Activated CD4-positive, alpha-beta T cell treated with anti-CD3 and anti-CD28 coated beads for 36 hours (primary cell): ENCODE data around the gene PRRG4. TPM values are rescaled to one million over a fixed set of nuclear protein-coding genes. Genes with fewer than 3 reads are reported as not detected.
A peak's percentile ranks its signal among the peaks of the same experiment; 100 is the strongest.
"Not testable (repeated sequence)": the region's sequence is repeated elsewhere in the genome, so short reads cannot be mapped to it uniquely, and the experiment has no call there.

Experiments
- ATAC-seq: fragments of 200-7000 bp; cut with Tn5 transposase; one replicate; pipeline ENCODE4 v1.10.0; 2021; ENCODE audit warnings: mild to moderate bottlenecking, moderate library complexity
- CTCF ChIA-PET: fragments of 350-600 bp; sonication (Branson Sonifier 250); formaldehyde crosslinking; loops from one replicate; lab custom pipeline; 2021; ENCODE audit warnings: antibody characterized with exemption; lab: Charles Lee
- POLR2A ChIA-PET: fragments of 350-600 bp; sonication (Branson Sonifier 250); formaldehyde crosslinking; loops from one replicate; lab custom pipeline; 2021; ENCODE audit warnings: antibody characterized with exemption, inconsistent platforms; lab: Charles Lee
- DNase-seq: peaks from one replicate; pipeline ENCODE4 v3.0.0-alpha.2; 2020
- H3K27ac Mint-ChIP-seq: one replicate; pipeline ENCODE4 v1.8.0; 2021; ENCODE audit warnings: mixed read lengths
- H3K27me3 Mint-ChIP-seq: one replicate; pipeline ENCODE4 v1.8.0; 2021; ENCODE audit warnings: mixed read lengths
- H3K36me3 Mint-ChIP-seq: one replicate; pipeline ENCODE4 v1.8.0; 2021; ENCODE audit warnings: low read depth, mixed read lengths
- H3K4me1 Mint-ChIP-seq: one replicate; pipeline ENCODE4 v1.8.0; 2021; ENCODE audit warnings: mixed read lengths
- H3K4me3 Mint-ChIP-seq: one replicate; pipeline ENCODE4 v1.8.0; 2021; ENCODE audit warnings: mild to moderate bottlenecking, moderate library complexity, mixed read lengths
- H3K9me3 Mint-ChIP-seq: one replicate; pipeline ENCODE4 v1.8.0; 2021; ENCODE audit warnings: low read depth, mixed read lengths
- intact Hi-C, 2 experiments: fragments of 100-400 bp; cut with DNase I in 1 of 2; cut with micrococcal nuclease in 1 of 2; formaldehyde crosslinking; loops; one replicate each; pipeline versions ENCODE4 v1.14.2 to v1.15.1; 2022 to 2024; cut with DNase I, micrococcal nuclease
- total RNA-seq, 2 experiments: library from RNA; stranded (reverse); gene quantifications; one replicate each; pipeline ENCODE4 v1.2.3, GENCODE V29; 2021

Gene PRRG4
- under 1 TPM; 0.18 to 0.23 TPM for total RNA-seq

- peaks cover 4% of the 10 kb centered on the region for H3K4me1 Mint-ChIP-seq
- H3K9me3 Mint-ChIP-seq, result no peaks in the 10 kb centered on the region
- H3K27ac Mint-ChIP-seq, result peak within 1 kb of the TSS; percentile 67
- peaks cover 36% of the 10 kb centered on the region for H3K27me3 Mint-ChIP-seq
- intact Hi-C loops, result loop anchor here in 1 of 2 experiments (2.0 kb wide), 1 partner anchor 63 kb away; the partner anchor contains the start of gene QSER1
- no peaks in the 10 kb centered on the region for H3K36me3 Mint-ChIP-seq
- DNase-seq, result peak; percentile 75
- POLR2A ChIA-PET, result no interaction called here
- ATAC-seq, result peak; percentile 89
- peak within 1 kb of the TSS; percentile 76 for H3K4me3 Mint-ChIP-seq
- CTCF ChIA-PET, result interaction anchor here (1.0 kb wide), 1 partner anchor 9 kb away, joined by 3 read pairs; no protein-coding TSS in a partner anchor
These were observed at the start of gene PRRG4 for GRCh38 chr11:32829680-32830412. Gene PRRG4 (plus strand): TSS chr11:32829927. CDS start chr11:32830530, 603 bp downstream.

- H3K27me3 Mint-ChIP-seq, POLR2A ChIA-PET, intact Hi-C loops, DNase-seq, H3K36me3 Mint-ChIP-seq, H3K4me1 Mint-ChIP-seq, H3K27ac Mint-ChIP-seq, ATAC-seq, H3K4me3 Mint-ChIP-seq, CTCF ChIA-PET, H3K9me3 Mint-ChIP-seq: not testable (repeated sequence)
These were observed 48.9 kb upstream of the PRRG4 start for GRCh38 chr11:32780839-32781238.

- H3K9me3 Mint-ChIP-seq, result no peaks in the 10 kb centered on the region
- ChIA-PET POLR2A (no interaction called here), CTCF (no interaction called here)
These were observed 48.0 kb upstream of the PRRG4 start for GRCh38 chr11:32781721-32782120.

GRCh38 chr11:32785262-32785661, 44.5 kb upstream of the PRRG4 start:
- Mint-ChIP-seq H3K4me1 (no peaks in the 10 kb centered on the region), H3K36me3 (no peaks in the 10 kb centered on the region), H3K9me3 (no peaks in the 10 kb centered on the region), H3K4me3 (no peak overlapping the region), H3K27me3 (peaks cover 3% of the 10 kb centered on the region), H3K27ac (no peak overlapping the region)
- ChIA-PET CTCF (interaction anchor here (0.9 kb wide), 1 partner anchor 25 kb away, joined by 3 read pairs; no protein-coding TSS in a partner anchor), POLR2A (no interaction called here)
- ATAC-seq (no peak), DNase-seq (no peak)
- intact Hi-C loops, result no loop called here

More at GRCh38 chr11:32781721-32782120, 48.0 kb upstream of the PRRG4 start:
- no peaks in the 10 kb centered on the region for H3K27me3 Mint-ChIP-seq
- no peak overlapping the region for H3K4me3 Mint-ChIP-seq
- H3K36me3 Mint-ChIP-seq, result no peaks in the 10 kb centered on the region
- DNase-seq (no peak), ATAC-seq (no peak)
- H3K27ac Mint-ChIP-seq, result no peak overlapping the region
- intact Hi-C loops, result no loop called here
- H3K4me1 Mint-ChIP-seq, result no peaks in the 10 kb centered on the region

GRCh38 chr11:32786811-32787210, 42.9 kb upstream of the PRRG4 start:
- H3K27ac Mint-ChIP-seq, result no peak overlapping the region
- no peak overlapping the region for H3K4me3 Mint-ChIP-seq
- H3K36me3 Mint-ChIP-seq, result no peaks in the 10 kb centered on the region
- intact Hi-C loops, result no loop called here
- no peak for ATAC-seq
- CTCF ChIA-PET, result no interaction called here
- POLR2A ChIA-PET, result no interaction called here
- H3K27me3 Mint-ChIP-seq, result peaks cover 4% of the 10 kb centered on the region
- H3K4me1 Mint-ChIP-seq, result no peaks in the 10 kb centered on the region
- H3K9me3 Mint-ChIP-seq, result no peaks in the 10 kb centered on the region
- DNase-seq, result no peak

GRCh38 chr11:32790916-32791315, 38.8 kb upstream of the PRRG4 start:
- CTCF ChIA-PET, result interaction anchor here (0.7 to 3.3 kb wide), 5 partner anchors 8 to 468 kb away, joined by 3 to 23 read pairs (median 9); no protein-coding TSS in a partner anchor

GRCh38 chr11:32792111-32792947, 37.4 kb upstream of the PRRG4 start:
- H3K4me1 Mint-ChIP-seq, result no peaks in the 10 kb centered on the region
- no peak for DNase-seq
- ATAC-seq, result no peak
- H3K9me3 Mint-ChIP-seq, result no peaks in the 10 kb centered on the region
- H3K27me3 Mint-ChIP-seq, result peaks cover 13% of the 10 kb centered on the region
- intact Hi-C loops, result loop anchor here (1.0 to 10.0 kb wide), 3 partner anchors 45 to 418 kb away; partner anchors contain the start of gene WT1 (in 2 of the 2)
- no peaks in the 10 kb centered on the region for H3K36me3 Mint-ChIP-seq
- POLR2A ChIA-PET, result interaction anchor here (0.6 kb wide), 1 partner anchor 54 kb away, joined by 4 read pairs; no protein-coding TSS in a partner anchor
- H3K4me3 Mint-ChIP-seq, result no peak overlapping the region
- no peak overlapping the region for H3K27ac Mint-ChIP-seq
- CTCF ChIA-PET, result interaction anchor here (0.7 to 3.3 kb wide), 12 partner anchors 9 to 472 kb away, joined by 3 to 23 read pairs (median 4); no protein-coding TSS in a partner anchor

More at GRCh38 chr11:32790916-32791315, 38.8 kb upstream of the PRRG4 start:
- no peak for DNase-seq
- Mint-ChIP-seq H3K27ac (no peak overlapping the region), H3K4me1 (no peaks in the 10 kb centered on the region), H3K36me3 (no peaks in the 10 kb centered on the region), H3K9me3 (no peaks in the 10 kb centered on the region), H3K4me3 (no peak overlapping the region), H3K27me3 (peaks cover 12% of the 10 kb centered on the region)
- POLR2A ChIA-PET, result no interaction called here
- no peak for ATAC-seq
- intact Hi-C loops, result loop anchor here (5.0 to 10.0 kb wide), 2 partner anchors 44 to 356 kb away; partner anchors contain the start of gene WT1 (in 2 of the 2)

GRCh38 chr11:32792948-32793475, 36.7 kb upstream of the PRRG4 start:
- H3K27ac Mint-ChIP-seq, result no peak overlapping the region
- no peak overlapping the region for H3K4me3 Mint-ChIP-seq
- H3K36me3 Mint-ChIP-seq, result no peaks in the 10 kb centered on the region
- ChIA-PET CTCF (interaction anchor here (0.6 to 3.3 kb wide), 12 partner anchors 8 to 473 kb away, joined by 3 to 23 read pairs (median 4); no protein-coding TSS in a partner anchor), POLR2A (no interaction called here)
- peaks cover 11% of the 10 kb centered on the region for H3K27me3 Mint-ChIP-seq
- DNase-seq (peak; percentile 80), ATAC-seq (peak; percentile 55)
- no peaks in the 10 kb centered on the region for H3K9me3 Mint-ChIP-seq
- no peaks in the 10 kb centered on the region for H3K4me1 Mint-ChIP-seq
- intact Hi-C loops, result loop anchor here (1.0 to 10.0 kb wide), 5 partner anchors 46 to 470 kb away; partner anchors contain the start of gene WT1 (in 2 of the 2)

GRCh38 chr11:32794439-32794838, 35.3 kb upstream of the PRRG4 start, which contains the start of gene CCDC73:
Gene CCDC73 (minus strand): TSS chr11:32794662. CDS start chr11:32760243, 34,419 bp downstream.
- POLR2A ChIA-PET, result no interaction called here
- Mint-ChIP-seq H3K27ac (no peak within 1 kb of the TSS), H3K4me3 (no peak within 1 kb of the TSS), H3K9me3 (no peaks in the 10 kb centered on the region), H3K36me3 (no peaks in the 10 kb centered on the region), H3K27me3 (peaks cover 10% of the 10 kb centered on the region), H3K4me1 (no peaks in the 10 kb centered on the region)
- CTCF ChIA-PET, result interaction anchor here (0.6 to 1.0 kb wide), 2 partner anchors 15 to 165 kb away, joined by 3 to 4 read pairs; no protein-coding TSS in a partner anchor
- ATAC-seq (no peak), DNase-seq (no peak)
- intact Hi-C loops, result loop anchor here (5.0 to 10.0 kb wide), 2 partner anchors 47 to 360 kb away; partner anchors contain the start of gene WT1 (in 2 of the 2)

- Mint-ChIP-seq H3K9me3 (no peaks in the 10 kb centered on the region), H3K36me3 (no peaks in the 10 kb centered on the region), H3K27ac (no peak overlapping the region), H3K4me3 (no peak overlapping the region), H3K27me3 (peaks cover 10% of the 10 kb centered on the region), H3K4me1 (no peaks in the 10 kb centered on the region)
- ChIA-PET CTCF (no interaction called here), POLR2A (no interaction called here)
- DNase-seq (no peak), ATAC-seq (no peak)
- intact Hi-C loops, result loop anchor here (10.0 kb wide), 1 partner anchor 362 kb away; the partner anchor contains the start of gene WT1 (in 2 of the 2)
These were observed 33.3 kb upstream of the PRRG4 start for GRCh38 chr11:32796425-32796824.
